NCI-H526 treated with DMSO at 0.1 percent for 48 hours (cell line): ENCODE measurements around the gene CRMP1.

Experiments used
- DNase-seq: peaks from one replicate; lab custom pipeline; 2025; lab: John Stamatoyannopoulos, UW

CRMP1 gene

GRCh38 chr4:5893004-5893580 is at the start of gene CRMP1:
Gene CRMP1 (minus strand): TSS chr4:5893086. CDS start chr4:5892969, 117 bp downstream.
- peak; percentile 64 for DNase-seq

- DNase-seq: no peak
These were observed 48.7 kb upstream of the CRMP1 start for GRCh38 chr4:5941601-5942000.

- no peak for DNase-seq
These were observed 47.8 kb upstream of the CRMP1 start for GRCh38 chr4:5940470-5941203.

GRCh38 chr4:5933996-5934831 is 41.3 kb upstream of the CRMP1 start:
- DNase-seq: no peak

GRCh38 chr4:5933116-5933515 is 40.2 kb upstream of the CRMP1 start:
- no peak for DNase-seq

- peak; percentile 25 for DNase-seq
These were observed 39.2 kb upstream of the CRMP1 start for GRCh38 chr4:5932035-5932568.

- DNase-seq: no peak
These were observed 38.6 kb upstream of the CRMP1 start for GRCh38 chr4:5931526-5931925.

- no peak for DNase-seq
These were observed 38.0 kb upstream of the CRMP1 start for GRCh38 chr4:5930876-5931275.

GRCh38 chr4:5930456-5930855 is 37.6 kb upstream of the CRMP1 start:
- no peak for DNase-seq

- DNase-seq: no peak
These were observed 36.0 kb upstream of the CRMP1 start for GRCh38 chr4:5928844-5929420.

GRCh38 chr4:5928274-5928673 is 35.4 kb upstream of the CRMP1 start:
- peak; percentile 28 for DNase-seq

GRCh38 chr4:5927747-5928146 is 34.9 kb upstream of the CRMP1 start:
- no peak for DNase-seq

GRCh38 chr4:5927116-5927515 is 34.2 kb upstream of the CRMP1 start:
- DNase-seq: no peak

GRCh38 chr4:5926598-5926997 is 33.7 kb upstream of the CRMP1 start:
- no peak for DNase-seq

- no peak for DNase-seq
These were observed 32.7 kb upstream of the CRMP1 start for GRCh38 chr4:5925419-5926200.

GRCh38 chr4:5924461-5925125 is 31.7 kb upstream of the CRMP1 start:
- no peak for DNase-seq

- DNase-seq: no peak
These were observed 30.5 kb upstream of the CRMP1 start for GRCh38 chr4:5923376-5923775.

- no peak for DNase-seq
These were observed 29.7 kb upstream of the CRMP1 start for GRCh38 chr4:5922556-5922955.

GRCh38 chr4:5921981-5922380 is 29.1 kb upstream of the CRMP1 start:
- no peak for DNase-seq

- DNase-seq: no peak
These were observed 28.5 kb upstream of the CRMP1 start for GRCh38 chr4:5921101-5921980.
